Gastroesophageal sphincter (tissue), 4 donors: ENCODE results near the gene SLFN12L. TPM values are rescaled to one million over a fixed set of nuclear protein-coding genes. Genes with fewer than 3 reads are reported as not detected.

Experiments used
- ATAC-seq: fragments of 150-250 bp; one replicate; pipeline ENCODE4 v1.9.1; 2016; ENCODE audit warnings: mild to moderate bottlenecking, moderate library complexity
- H3K27ac ChIP-seq, 4 donors: fragments of 200-600 bp; sonication (generic) in 3 of 4; 1 replicate in 3 of 4; 2 replicates in 1 of 4; pipeline ENCODE4 v1.5.1; 2016 to 2019
- H3K27me3 ChIP-seq: fragments of 200-600 bp; sonication (generic); one replicate; pipeline ENCODE4 v1.5.1; 2019
- H3K36me3 ChIP-seq, 2 donors: fragments of 200-600 bp; sonication (generic); one replicate each; pipeline ENCODE4 v1.5.1; 2019; ENCODE audit warnings: control low read depth in 1 of 2
- H3K4me1 ChIP-seq, 3 donors: fragments of 200-600 bp; sonication (generic); 1 replicate in 2 of 3; 2 replicates in 1 of 3; pipeline ENCODE4 v1.5.1; 2016 to 2019; ENCODE audit warnings: control low read depth in 2 of 3
- H3K4me3 ChIP-seq, 2 donors: fragments of 200-600 bp; sonication (generic); one replicate each; pipeline ENCODE4 v1.5.1; 2019; ENCODE audit warnings: mild to moderate bottlenecking in 1 of 2, moderate library complexity in 1 of 2
- H3K9me3 ChIP-seq, 3 donors: fragments of 200-600 bp; sonication (generic); one replicate each; pipeline ENCODE4 v1.5.1; 2017 to 2019; ENCODE audit warnings: control low read depth in 2 of 3
- EP300 ChIP-seq: sonication (generic); formaldehyde crosslinking; IDR thresholded peaks from one replicate; pipeline ENCODE4 v1.6.1; 2017; ENCODE audit warnings: antibody characterized with exemption, mild to moderate bottlenecking
- POLR2A ChIP-seq, 2 donors: fragments of 450-650 bp; IDR thresholded peaks; one replicate each; pipeline ENCODE4 v1.6.1; 2017; ENCODE audit warnings: antibody characterized with exemption in 2 of 2, mild to moderate bottlenecking in 2 of 2, moderate library complexity in 1 of 2
- POLR2AphosphoS5 ChIP-seq: sonication (generic); formaldehyde crosslinking; IDR thresholded peaks from one replicate; pipeline ENCODE4 v1.6.1; 2017; ENCODE audit warnings: antibody characterized with exemption
- WGBS, 2 donors: methylation state at CpG; one replicate each; pipeline ENCODE4 v1.1.5; 2018; ENCODE audit warnings: low coverage in 1 of 2; 5-methylcytosine and 5-hydroxymethylcytosine counted together
- total RNA-seq, 4 donors: library from RNA; depleted of rRNA; stranded (reverse); fragments of >200 nt; gene quantifications; one replicate each; pipeline ENCODE4 v1.1.0, GENCODE V29; 2016
- TF ChIP-seq, protein P1 (sequence below), 4 experiments: fragments of 200-600 bp in 2 of 4; fragments of 450-650 bp in 2 of 4; sonication (generic) in 1 of 4; IDR thresholded peaks; one replicate each; pipeline ENCODE4 v1.5.1; 2017 to 2019; ENCODE audit warnings: antibody characterized with exemption in 4 of 4, mild to moderate bottlenecking in 2 of 4, moderate library complexity in 2 of 4

SLFN12L gene
- total RNA-seq, 4 donors from 2014 or later = 0.17 to 1.9 (median 0.92) TPM

DNA sequence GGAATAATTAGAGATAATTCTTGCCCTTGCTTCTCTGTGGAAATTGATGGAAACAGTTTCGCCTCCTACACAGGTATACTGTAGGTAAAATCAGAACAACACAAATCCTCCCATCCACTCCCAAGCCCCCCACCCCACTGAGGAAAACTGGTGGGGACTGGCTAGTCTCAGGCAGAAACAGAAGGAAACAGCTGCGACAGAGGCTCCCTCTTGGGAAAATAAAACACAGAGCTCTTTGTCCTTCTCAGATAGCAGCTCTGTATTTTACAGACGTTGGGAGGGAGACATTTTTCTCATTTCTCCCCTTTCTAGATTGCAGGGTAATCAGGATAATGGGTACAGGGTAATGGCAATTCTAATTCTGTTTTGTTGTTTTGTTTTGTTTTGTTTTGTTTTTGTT lies 90.0 kb downstream of the SLFN12L start:
- Histone ChIP-seq H3K27me3 (peaks cover 44% of the 10 kb centered on the region), H3K36me3 (no peaks in the 10 kb centered on the region), H3K27ac (peak overlapping the region in 2 of 4 donors; percentile 38 to 74), H3K9me3 (no peaks in the 10 kb centered on the region), H3K4me3 (peak overlapping the region in 1 of 2 donors; percentile 54), H3K4me1 (peaks cover 0 to 26% (median 0%) of the 10 kb centered on the region in 3 donors)
- WGBS, 2 donors = 30 to 34% methylated on average over 3 of the region's 3 CpGs
- TF ChIP-seq, protein P1, sequence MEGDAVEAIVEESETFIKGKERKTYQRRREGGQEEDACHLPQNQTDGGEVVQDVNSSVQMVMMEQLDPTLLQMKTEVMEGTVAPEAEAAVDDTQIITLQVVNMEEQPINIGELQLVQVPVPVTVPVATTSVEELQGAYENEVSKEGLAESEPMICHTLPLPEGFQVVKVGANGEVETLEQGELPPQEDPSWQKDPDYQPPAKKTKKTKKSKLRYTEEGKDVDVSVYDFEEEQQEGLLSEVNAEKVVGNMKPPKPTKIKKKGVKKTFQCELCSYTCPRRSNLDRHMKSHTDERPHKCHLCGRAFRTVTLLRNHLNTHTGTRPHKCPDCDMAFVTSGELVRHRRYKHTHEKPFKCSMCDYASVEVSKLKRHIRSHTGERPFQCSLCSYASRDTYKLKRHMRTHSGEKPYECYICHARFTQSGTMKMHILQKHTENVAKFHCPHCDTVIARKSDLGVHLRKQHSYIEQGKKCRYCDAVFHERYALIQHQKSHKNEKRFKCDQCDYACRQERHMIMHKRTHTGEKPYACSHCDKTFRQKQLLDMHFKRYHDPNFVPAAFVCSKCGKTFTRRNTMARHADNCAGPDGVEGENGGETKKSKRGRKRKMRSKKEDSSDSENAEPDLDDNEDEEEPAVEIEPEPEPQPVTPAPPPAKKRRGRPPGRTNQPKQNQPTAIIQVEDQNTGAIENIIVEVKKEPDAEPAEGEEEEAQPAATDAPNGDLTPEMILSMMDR (IDR thresholded peaks at IDR 0.05) = no peak
- TF ChIP-seq POLR2AphosphoS5 (no peak), POLR2A (IDR thresholded peaks at IDR 0.05) (no peak), EP300 (no peak)
- no peak for ATAC-seq

DNA sequence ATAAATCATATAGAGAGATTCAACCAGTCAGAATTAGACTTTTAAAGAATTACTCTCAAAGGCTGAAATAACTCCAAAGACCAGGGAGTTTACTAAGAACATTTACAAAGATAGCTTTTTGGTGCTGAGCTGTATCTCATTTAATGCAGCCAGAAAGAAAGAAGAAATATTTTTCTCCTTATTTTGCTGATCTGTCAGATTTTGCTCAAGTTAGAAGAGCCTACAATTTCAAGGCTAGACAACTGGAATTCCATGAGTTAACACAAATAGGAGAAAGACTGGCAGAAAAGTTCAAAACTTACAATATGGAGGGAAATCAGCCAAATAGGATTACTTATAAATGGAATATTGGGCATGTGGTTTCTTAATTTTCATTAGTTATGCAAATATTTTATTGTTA lies 99.0 kb downstream of the SLFN12L start:
- TF ChIP-seq, protein P1 (IDR thresholded peaks at IDR 0.05) = no peak
- peaks cover 0 to 7% (median under 1%) of the 10 kb centered on the region in 3 donors for H3K4me1 ChIP-seq
- H3K27me3 ChIP-seq = no peaks in the 10 kb centered on the region
- no peak overlapping the region for H3K27ac ChIP-seq
- H3K9me3 ChIP-seq = no peaks in the 10 kb centered on the region
- no peak overlapping the region for H3K4me3 ChIP-seq
- H3K36me3 ChIP-seq = no peaks in the 10 kb centered on the region
- ATAC-seq = no peak

DNA sequence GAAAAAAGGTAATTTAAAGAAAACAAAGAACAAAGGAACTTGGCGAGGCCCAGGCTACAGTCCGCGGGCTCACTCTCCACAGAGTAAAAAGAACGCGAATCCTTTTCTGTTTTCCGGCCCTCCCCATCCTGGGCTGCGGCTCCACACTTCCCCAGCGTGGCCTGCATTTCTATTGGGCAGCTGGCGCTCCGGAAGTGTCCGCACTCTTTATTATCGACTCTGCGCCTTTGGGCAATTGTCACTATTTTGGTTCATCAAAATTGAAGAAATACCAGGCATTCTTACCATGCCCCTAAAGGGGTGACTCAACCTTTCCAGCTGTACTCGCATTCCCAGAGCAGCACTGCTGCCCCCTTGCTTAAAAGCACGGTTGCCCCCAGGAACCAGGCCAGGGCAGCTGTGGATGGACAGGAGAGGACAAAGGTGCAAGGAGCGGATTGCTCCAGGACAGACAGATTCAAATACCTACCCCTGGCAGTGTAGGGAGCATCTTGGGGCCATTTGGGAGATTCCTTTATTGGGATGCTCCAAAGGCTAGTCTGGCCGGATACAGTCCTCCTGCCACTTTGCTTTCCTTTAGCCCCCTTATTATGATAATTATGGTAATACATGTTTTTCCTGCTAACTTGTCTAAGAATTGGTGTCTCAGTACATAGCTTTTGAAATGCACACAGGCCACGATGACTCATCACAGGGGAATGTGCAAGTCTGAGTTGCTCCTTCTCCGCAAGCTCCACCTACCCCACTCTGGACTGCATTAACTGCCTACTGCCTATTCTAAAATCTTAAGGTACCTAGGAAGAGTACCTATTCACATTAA lies 104.2 kb downstream of the SLFN12L start:
- TF ChIP-seq, protein P1 (IDR thresholded peaks at IDR 0.05) = peak in 2 of 4 experiments; percentile 5 to 45
- TF ChIP-seq POLR2A (IDR thresholded peaks at IDR 0.05) (no peak), POLR2AphosphoS5 (peak; percentile 45), EP300 (no peak)
- H3K9me3 ChIP-seq = no peaks in the 10 kb centered on the region
- H3K27ac ChIP-seq = peak overlapping the region; percentile 67 to 90 (median 86)
- WGBS, 2 donors = 9 to 14% methylated on average over 16 of the region's 19 CpGs
- ATAC-seq = peak; percentile 88
- peak overlapping the region; percentile 59 to 75 for H3K4me3 ChIP-seq
- H3K36me3 ChIP-seq = no peaks in the 10 kb centered on the region
- H3K4me1 ChIP-seq = peaks cover 0 to 29% (median 12%) of the 10 kb centered on the region in 3 donors
- H3K27me3 ChIP-seq = no peaks in the 10 kb centered on the region

DNA sequence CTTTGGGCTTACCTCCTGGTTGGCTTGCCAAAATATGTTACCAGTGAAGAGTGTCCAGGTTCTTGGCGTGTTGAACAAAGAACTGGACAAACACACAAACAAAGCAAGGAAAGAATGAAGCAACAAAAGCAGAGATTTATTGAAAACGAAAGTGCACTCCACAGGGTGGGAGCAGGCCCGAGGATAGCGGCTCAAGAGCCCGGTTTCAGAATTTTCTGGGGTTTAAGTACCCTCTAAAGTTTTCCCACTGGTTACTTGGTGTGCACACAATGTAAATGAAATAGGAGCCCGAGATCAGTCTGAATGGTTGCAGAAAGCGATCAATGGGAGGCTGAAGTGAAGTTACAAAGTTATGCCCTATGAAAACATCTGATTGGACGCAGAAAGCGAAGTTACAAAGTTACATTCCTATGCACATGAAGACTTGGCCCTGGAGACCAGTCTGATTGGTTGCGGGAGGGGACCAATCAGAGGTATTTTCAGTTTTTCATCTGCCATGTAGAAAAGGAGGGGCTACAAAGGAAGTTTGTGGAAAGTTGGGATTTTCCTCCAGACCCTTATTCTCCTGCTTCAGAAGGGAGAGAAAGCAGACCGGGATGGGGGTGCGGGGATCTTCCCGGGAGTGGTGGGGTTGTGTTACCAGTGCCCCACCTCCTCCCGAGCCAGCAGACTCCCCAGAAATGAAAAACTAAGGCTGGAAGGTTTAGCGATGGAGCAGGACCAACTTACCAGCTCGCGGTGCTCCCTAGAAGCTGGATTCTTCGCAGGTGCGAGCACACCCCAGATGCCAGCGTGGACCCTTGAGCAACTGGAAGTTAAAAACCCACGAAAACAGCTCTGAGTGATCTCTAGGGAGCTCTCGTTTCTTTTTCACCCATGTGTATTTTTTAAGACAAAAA lies 105.1 kb downstream of the SLFN12L start, which contains the start of gene SLFN12:
Gene SLFN12, minus strand, starts transcription at position 325 of the 899 bp plus-strand sequence. CDS start 9,472 bp downstream, outside the sequence.
- WGBS, 2 donors = 16 to 19% methylated on average over 15 to 21 of the region's 22 CpGs
- peak within 1 kb of the TSS; percentile 59 to 75 for H3K4me3 ChIP-seq
- TF ChIP-seq POLR2A (IDR thresholded peaks at IDR 0.05) (peak in 1 of 2 donors; percentile 23), POLR2AphosphoS5 (peak; percentile 27), EP300 (no peak)
- H3K27me3 ChIP-seq = no peaks in the 10 kb centered on the region
- no peaks in the 10 kb centered on the region for H3K36me3 ChIP-seq
- H3K27ac ChIP-seq = peak within 1 kb of the TSS; percentile 67 to 90 (median 86)
- peak; percentile 87 for ATAC-seq
- peaks cover 0 to 29% (median 12%) of the 10 kb centered on the region in 3 donors for H3K4me1 ChIP-seq
- no peaks in the 10 kb centered on the region for H3K9me3 ChIP-seq

DNA sequence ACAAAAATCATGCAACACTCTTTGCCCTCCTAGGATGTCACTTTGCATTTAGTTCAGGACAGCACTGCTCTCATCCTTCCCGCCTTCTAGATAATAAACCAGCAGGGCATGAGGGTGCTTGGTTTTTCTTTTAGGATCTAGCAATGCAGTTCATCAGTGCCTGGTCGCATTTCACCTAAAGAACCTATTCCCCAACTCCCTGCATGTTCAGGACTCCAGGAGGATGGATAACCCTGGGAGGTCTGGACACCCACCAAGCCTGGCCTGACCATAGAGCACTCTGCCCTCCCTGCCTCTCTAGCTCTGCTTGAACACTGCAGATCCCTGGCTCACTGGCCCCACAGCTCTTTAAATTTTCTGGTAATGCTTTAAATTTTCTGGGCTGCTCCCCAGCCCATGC lies 107.8 kb downstream of the SLFN12L start:
- Histone ChIP-seq H3K36me3 (no peaks in the 10 kb centered on the region), H3K27me3 (no peaks in the 10 kb centered on the region), H3K9me3 (no peaks in the 10 kb centered on the region), H3K4me1 (peaks cover 0 to 29% (median 12%) of the 10 kb centered on the region in 3 donors), H3K4me3 (no peak overlapping the region), H3K27ac (no peak overlapping the region)
- no peak for TF ChIP-seq POLR2AphosphoS5
- TF ChIP-seq EP300 = no peak
- TF ChIP-seq, protein P1 (IDR thresholded peaks at IDR 0.05) = no peak
- no peak for TF ChIP-seq POLR2A (IDR thresholded peaks at IDR 0.05)
- 71 to 100% methylated on average over 1 to 2 of the region's 2 CpGs for WGBS, 2 donors
- no peak for ATAC-seq
